Hematopoietic multipotent progenitor cell (in vitro differentiated cells): ENCODE measurements around the gene CRYGN. TPM values are rescaled to one million over a fixed set of nuclear protein-coding genes. Genes with fewer than 3 reads are reported as not detected.
A peak's percentile ranks its signal among the peaks of the same experiment; 100 is the strongest.

Experiments used
- DNase-seq, 3 donors: peaks; one replicate each; pipeline ENCODE4 v3.0.0-alpha.2; 2011 to 2015; ENCODE audit warnings: low read depth in 2 of 3, low spot score in 2 of 3
- small RNA-seq: library from RNA; depleted of rRNA; stranded (forward); fragments of <200 nt; gene quantifications from one replicate; pipeline ENCODE3, GENCODE V24; 2012
- total RNA-seq: library from RNA; depleted of rRNA; stranded (reverse); fragments of >200 nt; gene quantifications from one replicate; pipeline ENCODE4 v1.2.3, GENCODE V29; 2012

The CRYGN gene
- total RNA-seq, 1 donor: not detected

DNA sequence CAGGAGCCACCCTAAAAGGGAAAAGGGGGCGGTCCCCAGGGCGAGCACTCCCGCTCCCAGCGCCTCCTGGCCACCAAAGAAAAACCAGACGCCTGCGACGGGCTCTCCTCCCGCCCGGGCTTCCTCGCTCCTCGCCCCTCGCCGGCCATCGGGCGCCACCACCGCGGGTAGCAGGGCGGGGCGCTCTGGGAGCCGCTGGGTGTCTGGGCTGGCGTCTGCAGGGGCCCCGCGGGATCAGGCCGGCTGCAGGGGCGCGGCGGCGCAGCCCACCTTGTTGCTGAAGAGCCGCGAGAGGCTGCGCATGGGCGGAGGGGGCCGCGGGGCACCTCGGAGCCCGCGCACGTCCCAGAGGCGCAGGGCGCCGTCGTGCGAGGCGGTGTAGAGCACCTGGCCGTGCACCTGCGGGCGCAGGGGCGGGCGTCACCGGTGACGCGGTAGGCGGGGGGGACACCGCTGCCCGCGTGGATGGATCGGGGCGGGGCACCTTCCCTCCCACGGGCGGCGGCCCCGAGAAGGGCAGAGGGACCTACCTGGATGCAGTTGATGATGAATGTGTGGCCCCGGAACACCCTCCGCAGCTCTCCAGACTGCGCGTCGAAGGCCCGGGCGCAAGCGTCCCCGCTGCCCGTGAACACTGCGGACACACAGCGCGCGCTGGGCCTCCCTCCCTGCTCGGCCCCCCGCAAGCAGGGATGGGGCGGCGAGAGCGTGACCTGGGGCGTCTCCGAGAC lies 58.4 kb downstream of the CRYGN start:
- DNase-seq: peak in 1 of 3 donors; percentile 55

DNA sequence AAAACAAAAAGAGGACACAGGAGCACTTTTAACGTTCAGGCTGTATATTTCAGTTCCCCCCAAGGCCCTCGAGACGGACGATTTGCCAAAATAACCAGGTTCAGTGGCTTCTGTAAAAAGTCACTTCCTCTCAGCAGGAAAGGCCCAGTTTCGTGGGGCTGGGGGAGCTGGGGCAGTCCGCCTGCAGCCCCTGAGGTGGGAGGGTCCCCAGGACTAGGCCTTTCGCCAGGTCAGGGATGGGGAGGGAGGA lies 58.9 kb downstream of the CRYGN start:
- peak in 1 of 3 donors; percentile 45 for DNase-seq

DNA sequence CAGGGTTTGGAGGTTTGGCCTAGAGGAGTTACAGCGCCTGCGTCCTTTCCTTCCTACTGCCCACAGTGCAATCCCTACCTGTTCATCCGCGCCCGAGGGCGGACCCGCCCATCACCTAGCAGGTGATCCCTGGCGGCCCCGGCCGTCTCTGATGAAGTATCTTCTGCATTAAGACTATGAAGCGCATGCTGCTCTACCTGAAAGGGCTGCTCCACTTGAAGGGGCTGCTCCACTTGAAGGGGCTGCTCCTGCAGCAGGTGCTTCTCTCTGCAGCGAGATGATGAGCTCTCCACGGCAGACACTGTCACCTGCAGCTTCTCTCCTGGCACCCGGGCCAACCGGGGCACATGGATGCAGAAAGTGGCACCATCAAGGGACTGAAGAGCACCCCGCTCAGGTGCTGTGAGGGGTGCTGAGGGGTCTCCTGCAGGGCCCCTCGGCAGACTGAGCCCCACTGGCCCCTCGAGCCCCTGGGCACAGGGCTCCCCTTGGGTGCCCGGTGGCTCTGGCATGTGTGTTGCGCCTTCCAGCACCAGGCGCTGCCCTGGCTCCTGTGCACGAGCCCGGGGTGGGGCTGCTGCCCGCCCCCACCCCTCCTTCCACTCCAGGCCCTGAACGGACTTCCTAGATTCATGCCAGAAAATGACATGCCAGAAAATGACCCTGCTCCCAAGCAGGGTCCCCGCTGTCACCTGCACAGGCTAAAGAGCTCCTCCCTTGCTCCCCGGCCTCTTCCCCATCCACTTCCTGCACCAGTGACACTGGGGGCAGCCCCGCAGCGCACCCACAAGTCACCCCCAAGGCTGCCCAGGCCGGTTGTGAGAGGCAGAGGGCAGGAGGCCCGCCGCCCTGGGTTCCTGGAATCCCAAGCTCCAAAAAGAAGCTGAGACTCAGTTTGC lies 59.5 kb downstream of the CRYGN start:
- no peak for DNase-seq

DNA sequence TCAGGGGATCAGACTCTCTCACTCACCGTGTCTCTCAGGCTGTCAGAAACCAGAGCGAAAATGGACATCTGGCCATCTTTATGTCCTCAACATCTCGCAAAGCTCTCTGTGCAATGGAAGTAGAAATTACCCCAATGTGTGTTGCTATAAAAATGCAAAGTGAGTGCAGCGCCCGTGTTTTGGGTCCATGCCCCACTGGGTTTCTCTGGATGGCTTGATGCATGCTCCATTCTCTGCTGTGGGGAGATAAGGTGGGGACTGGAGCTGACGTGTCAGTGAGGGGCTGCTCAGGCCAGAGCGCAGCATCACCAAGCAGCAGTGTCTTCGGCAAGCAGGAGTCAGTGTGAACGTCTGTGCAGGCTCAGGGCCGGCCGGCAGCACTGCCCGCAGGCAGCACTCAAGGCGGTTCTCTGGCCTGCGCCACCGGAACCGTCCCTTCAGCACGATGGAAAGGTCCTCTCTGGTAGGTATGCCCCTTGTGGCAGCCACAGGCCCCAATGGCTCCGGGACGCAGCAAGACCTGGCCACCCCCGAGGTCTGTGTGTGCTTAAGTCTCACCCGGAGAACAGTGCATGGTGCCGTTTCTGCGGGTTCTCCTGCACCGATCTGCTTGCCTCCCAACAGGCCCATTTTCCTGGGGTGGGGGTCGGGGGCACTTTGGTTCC lies 60.3 kb downstream of the CRYGN start:
- DNase-seq: no peak

DNA sequence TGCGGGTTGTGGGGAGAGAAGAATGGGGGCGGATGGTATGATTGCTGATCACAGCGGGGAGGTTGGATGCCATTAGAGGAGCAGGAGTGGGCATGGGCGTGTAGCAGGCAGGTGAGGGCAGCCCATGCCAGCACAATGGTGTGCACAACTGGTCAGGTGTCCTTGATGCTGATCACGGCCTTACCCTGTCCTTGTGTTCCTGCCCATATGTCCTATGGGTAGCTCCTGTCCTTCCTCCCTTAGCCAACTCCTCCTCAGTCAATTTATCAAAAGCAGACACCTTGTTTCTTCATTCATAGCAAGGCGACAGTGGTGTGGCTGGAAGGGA lies 60.8 kb downstream of the CRYGN start:
- no peak for DNase-seq

Small RNA genes lying within 50 kb of the gene (small RNA-seq; reads per million reads assigned to genes)
- gene MIR3907 (not detected), gene RN7SL76P (not detected)

Other genes starting within 250 kb of the CRYGN start
- not detected for gene H2BK1, start 229.7 kb downstream of the CRYGN start, total RNA-seq
- 32.3 TPM for gene ABCF2, start 212.9 kb downstream of the CRYGN start, total RNA-seq
- gene CHPF2, start 207.7 kb downstream of the CRYGN start, total RNA-seq: 95.3 TPM
- gene SMARCD3, start 191.4 kb downstream of the CRYGN start, total RNA-seq: 8.3 TPM
- gene NUB1, start 98.3 kb downstream of the CRYGN start, total RNA-seq: 33.1 TPM
- 1.1 TPM for gene WDR86, start 30.1 kb downstream of the CRYGN start, total RNA-seq
- gene RHEB, start 79.8 kb upstream of the CRYGN start, total RNA-seq: 23.2 TPM